ENCODE data around the gene CAMK2B. TPM values are rescaled to one million over a fixed set of nuclear protein-coding genes. Genes with fewer than 3 reads are reported as not detected.

The CAMK2B gene
- total RNA-seq, 1 donor: not detected

- DNase-seq (ENCODE audit: low read depth): no peak
- no peak overlapping the region for H3K4me3 ChIP-seq (ENCODE audit: low read depth, low read length)
- TF ChIP-seq, protein P1, sequence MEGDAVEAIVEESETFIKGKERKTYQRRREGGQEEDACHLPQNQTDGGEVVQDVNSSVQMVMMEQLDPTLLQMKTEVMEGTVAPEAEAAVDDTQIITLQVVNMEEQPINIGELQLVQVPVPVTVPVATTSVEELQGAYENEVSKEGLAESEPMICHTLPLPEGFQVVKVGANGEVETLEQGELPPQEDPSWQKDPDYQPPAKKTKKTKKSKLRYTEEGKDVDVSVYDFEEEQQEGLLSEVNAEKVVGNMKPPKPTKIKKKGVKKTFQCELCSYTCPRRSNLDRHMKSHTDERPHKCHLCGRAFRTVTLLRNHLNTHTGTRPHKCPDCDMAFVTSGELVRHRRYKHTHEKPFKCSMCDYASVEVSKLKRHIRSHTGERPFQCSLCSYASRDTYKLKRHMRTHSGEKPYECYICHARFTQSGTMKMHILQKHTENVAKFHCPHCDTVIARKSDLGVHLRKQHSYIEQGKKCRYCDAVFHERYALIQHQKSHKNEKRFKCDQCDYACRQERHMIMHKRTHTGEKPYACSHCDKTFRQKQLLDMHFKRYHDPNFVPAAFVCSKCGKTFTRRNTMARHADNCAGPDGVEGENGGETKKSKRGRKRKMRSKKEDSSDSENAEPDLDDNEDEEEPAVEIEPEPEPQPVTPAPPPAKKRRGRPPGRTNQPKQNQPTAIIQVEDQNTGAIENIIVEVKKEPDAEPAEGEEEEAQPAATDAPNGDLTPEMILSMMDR (IDR thresholded peaks at IDR 0.05; ENCODE audit: insufficient read depth, low read depth, low read length): no peak
Observed at GRCh38 chr7:44216019-44216418, 109.4 kb downstream of the CAMK2B start.

GRCh38 chr7:44215531-44215930, 109.9 kb downstream of the CAMK2B start:
- DNase-seq (ENCODE audit: low read depth): no peak
- TF ChIP-seq, protein P1 (IDR thresholded peaks at IDR 0.05; ENCODE audit: insufficient read depth, low read depth, low read length): no peak

DNA sequence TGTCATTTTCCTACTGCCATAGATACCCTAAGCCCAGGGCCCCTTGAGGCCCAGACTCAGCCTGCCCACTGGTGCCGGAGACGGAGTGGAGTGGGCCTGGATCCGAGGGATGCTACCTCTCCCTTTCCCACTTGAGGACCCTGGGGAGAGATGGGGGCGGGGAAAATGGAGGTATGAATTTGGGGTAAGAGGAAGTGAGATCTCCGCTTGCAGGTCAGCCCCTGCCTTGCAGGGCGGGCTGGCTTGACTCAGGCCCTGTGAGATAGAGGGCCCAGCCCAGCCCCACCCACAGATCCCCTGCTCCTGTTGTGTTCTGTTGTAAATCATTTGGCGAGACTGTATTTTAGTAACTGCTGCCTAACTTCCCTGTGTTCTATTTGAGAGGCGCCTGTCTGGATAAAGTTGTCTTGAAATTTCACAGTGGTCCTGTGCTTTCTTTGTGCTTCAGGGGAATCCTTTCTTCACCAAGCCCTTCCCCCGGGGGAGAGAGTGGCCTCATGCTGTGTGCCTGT, 111.5 kb downstream of the CAMK2B start:
- no peak overlapping the region for H3K4me3 ChIP-seq (ENCODE audit: low read depth, low read length)
- no peak for DNase-seq (ENCODE audit: low read depth)
- TF ChIP-seq, protein P1 (IDR thresholded peaks at IDR 0.05; ENCODE audit: insufficient read depth, low read depth, low read length): no peak

More at GRCh38 chr7:44215531-44215930, 109.9 kb downstream of the CAMK2B start:
- no peak overlapping the region for H3K4me3 ChIP-seq (ENCODE audit: low read depth, low read length)

DNA sequence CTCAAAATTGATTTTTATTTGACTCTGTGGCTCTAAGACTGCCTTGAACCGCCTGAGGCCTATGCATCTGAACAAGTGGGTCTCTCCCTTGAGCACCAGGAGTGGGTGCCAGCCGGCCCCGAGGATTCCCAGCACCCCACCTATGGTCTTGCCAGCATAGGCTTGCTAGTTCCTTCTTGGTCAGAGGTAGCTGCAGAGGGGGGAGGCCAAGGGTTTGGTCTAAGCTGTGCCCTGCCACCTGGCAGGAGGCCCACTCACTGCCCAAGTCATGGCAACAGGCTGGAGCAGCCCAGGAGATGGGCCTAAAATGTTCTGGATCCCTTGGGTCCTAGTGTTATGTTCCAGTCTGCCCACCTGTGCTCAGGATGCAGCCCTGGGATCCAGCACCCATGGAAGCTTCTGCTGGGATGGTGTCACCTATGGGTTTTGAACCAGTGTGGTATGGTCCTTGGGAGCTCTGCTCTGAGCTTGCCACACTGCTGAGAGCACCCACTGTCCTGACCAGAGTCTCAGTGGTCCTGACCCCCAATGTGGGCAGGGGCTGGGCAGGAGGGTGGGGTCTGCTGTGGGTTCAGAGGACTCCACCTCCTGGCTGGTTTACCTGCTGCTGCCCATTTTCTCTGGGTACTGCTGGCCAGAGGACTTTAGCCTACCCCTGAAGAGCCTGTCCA, 112.1 kb downstream of the CAMK2B start:
- TF ChIP-seq, protein P1 (IDR thresholded peaks at IDR 0.05; ENCODE audit: insufficient read depth, low read depth, low read length): no peak
- DNase-seq (ENCODE audit: low read depth): no peak
- H3K4me3 ChIP-seq (ENCODE audit: low read depth, low read length): no peak overlapping the region

GRCh38 chr7:44212581-44213184, 112.7 kb downstream of the CAMK2B start:
- no peak overlapping the region for H3K4me3 ChIP-seq (ENCODE audit: low read depth, low read length)
- TF ChIP-seq, protein P1 (IDR thresholded peaks at IDR 0.05; ENCODE audit: insufficient read depth, low read depth, low read length): no peak
- DNase-seq (ENCODE audit: low read depth): no peak

DNA sequence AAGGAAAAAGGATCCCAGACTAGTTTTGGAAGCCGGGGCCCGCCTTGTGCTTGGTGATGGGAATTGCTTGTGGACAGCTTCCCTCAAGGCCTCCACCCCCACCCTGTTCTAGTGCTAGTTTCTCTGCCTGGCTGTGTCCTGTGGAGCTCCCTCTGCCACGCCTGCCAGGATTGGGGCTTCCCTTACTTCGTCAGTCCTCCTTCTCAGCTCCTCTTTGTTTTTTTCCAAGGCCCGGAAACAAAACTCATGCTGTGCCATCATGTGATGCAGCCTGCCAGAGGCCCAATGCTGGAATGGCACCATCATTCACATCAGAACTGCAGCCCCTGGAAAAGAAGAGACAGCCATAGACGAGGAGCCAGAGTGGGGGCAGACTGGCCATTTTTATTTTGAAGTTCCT, 113.4 kb downstream of the CAMK2B start:
- TF ChIP-seq, protein P1 (IDR thresholded peaks at IDR 0.05; ENCODE audit: insufficient read depth, low read depth, low read length): no peak
- DNase-seq (ENCODE audit: low read depth): no peak
- H3K4me3 ChIP-seq (ENCODE audit: low read depth, low read length): no peak overlapping the region

Measured in fibroblast of villous mesenchyme (primary cell).